T-helper 2 cell treated with Interferon-gamma antibody and Interleukin-4, amounts not matched to agents 5 μg/mL and 100 μg/mL, for 36 hours (primary cell): Measurements from ENCODE around the gene ZNF90.
A peak's percentile ranks its signal among the peaks of the same experiment; 100 is the strongest.
"Not testable (repeated sequence)": the region's sequence is repeated elsewhere in the genome, so short reads cannot be mapped to it uniquely, and the experiment has no call there.

Experiments used
- DNase-seq: peaks from one replicate; pipeline ENCODE4 v3.0.0; 2021; ENCODE audit warnings: low spot score
- H3K27ac Mint-ChIP-seq: one replicate; pipeline ENCODE4 v1.8.0; 2021; ENCODE audit warnings: mild to moderate bottlenecking, mixed read lengths
- H3K27me3 Mint-ChIP-seq: one replicate; pipeline ENCODE4 v1.8.0; 2021; ENCODE audit warnings: low read depth, mixed read lengths
- H3K36me3 Mint-ChIP-seq: one replicate; pipeline ENCODE4 v1.8.0; 2021; ENCODE audit warnings: low read depth, mixed read lengths
- H3K4me1 Mint-ChIP-seq: one replicate; pipeline ENCODE4 v1.8.0; 2021; ENCODE audit warnings: low read depth, mixed read lengths
- H3K4me3 Mint-ChIP-seq: one replicate; pipeline ENCODE4 v1.8.0; 2022; ENCODE audit warnings: mild to moderate bottlenecking, moderate library complexity, mixed read lengths
- H3K9me3 Mint-ChIP-seq: one replicate; pipeline ENCODE4 v1.8.0; 2021; ENCODE audit warnings: mixed read lengths

The ZNF90 gene

DNA sequence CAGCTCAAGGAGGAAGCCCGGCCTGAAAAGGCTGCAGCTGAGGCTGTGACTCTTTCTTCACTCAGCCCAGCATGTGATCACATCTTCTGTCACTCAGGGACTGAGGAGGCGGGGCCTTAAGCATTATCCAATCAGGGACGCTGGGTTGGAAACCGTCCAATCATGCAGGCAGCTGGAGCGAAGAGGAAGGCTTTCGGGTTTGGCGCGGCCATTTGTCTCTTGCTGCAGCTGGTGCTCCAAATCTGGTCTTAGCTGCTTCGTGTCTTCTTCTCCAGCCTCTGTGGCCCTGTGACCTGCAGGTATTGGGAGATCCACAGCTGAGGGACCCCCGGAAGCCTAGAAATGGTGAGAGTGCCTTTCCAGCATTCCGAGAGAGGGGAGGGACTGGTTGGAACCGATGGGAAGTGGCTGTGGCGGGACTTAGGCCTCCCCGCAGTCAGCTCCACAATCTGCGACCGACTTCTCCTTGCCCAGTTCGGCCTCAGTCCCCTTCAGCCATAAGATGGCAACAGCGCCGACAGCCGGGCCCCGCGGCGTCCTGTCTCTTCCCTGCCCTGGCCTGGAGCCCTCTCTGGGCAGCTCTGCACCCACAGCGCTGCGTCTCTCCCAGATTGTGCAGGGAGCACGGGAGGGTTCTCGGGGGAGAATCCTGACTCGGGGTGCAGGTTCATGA is at the start of gene ZNF90:
TSS of gene ZNF90 (plus strand) at position 210 of the 673 bp plus-strand sequence. CDS start at position 343, 133 bp downstream.
- peak; percentile 62 for DNase-seq
- Mint-ChIP-seq H3K4me3 (peak within 1 kb of the TSS; percentile 81), H3K27ac (peak within 1 kb of the TSS; percentile 45), H3K27me3 (no peaks in the 10 kb centered on the region), H3K9me3 (peaks cover 51% of the 10 kb centered on the region), H3K4me1 (peaks cover 2% of the 10 kb centered on the region), H3K36me3 (peaks cover 30% of the 10 kb centered on the region)

DNA sequence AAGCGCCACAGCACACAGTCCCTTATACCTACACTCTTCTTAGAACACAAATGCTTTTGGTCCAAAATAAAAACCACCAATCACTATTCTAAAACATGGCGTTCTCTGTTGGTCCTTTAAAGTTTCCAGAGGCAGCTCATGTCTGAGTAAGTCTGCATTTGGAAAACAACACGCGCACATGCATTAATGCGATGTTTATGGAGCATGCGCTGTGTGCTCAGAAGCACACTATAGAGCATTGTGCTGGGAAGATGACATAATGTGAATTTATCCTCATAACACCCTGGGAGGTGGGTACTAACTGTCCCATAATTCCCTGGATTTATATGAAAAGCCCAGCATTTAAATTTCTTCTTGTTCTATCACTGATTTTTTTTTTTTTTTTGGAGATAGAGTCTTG is 49.2 kb upstream of the ZNF90 start:
- H3K36me3 Mint-ChIP-seq = peaks cover 33% of the 10 kb centered on the region
- no peak overlapping the region for H3K27ac Mint-ChIP-seq
- H3K4me1 Mint-ChIP-seq = no peaks in the 10 kb centered on the region
- H3K4me3 Mint-ChIP-seq = no peak overlapping the region
- no peak for DNase-seq
- no peaks in the 10 kb centered on the region for H3K27me3 Mint-ChIP-seq
- H3K9me3 Mint-ChIP-seq = peaks cover 38% of the 10 kb centered on the region

DNA sequence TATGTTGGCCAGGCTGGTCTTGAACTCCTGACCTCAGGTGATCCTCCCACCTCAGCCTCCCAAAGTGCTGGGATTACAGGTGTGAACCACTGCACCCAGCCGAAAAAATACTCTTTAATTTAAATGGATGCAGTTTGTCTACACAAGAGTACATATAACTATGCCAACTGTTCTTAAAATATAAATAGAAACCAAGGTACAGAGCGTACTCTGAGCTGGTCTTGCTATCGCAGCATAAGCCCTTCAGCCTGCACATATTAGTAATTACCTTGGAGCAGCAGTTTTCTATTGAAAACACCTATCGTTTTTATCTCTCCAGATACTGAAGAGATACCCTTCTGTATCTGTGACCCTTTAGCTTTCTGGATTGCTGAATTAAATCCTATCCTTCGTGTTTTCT is 41.9 kb upstream of the ZNF90 start:
- peaks cover 35% of the 10 kb centered on the region for H3K9me3 Mint-ChIP-seq
- H3K27me3 Mint-ChIP-seq = no peaks in the 10 kb centered on the region
- H3K36me3 Mint-ChIP-seq = peaks cover 22% of the 10 kb centered on the region
- H3K27ac Mint-ChIP-seq = no peak overlapping the region
- H3K4me1 Mint-ChIP-seq = peaks cover 4% of the 10 kb centered on the region
- DNase-seq = no peak
- H3K4me3 Mint-ChIP-seq = no peak overlapping the region

DNA sequence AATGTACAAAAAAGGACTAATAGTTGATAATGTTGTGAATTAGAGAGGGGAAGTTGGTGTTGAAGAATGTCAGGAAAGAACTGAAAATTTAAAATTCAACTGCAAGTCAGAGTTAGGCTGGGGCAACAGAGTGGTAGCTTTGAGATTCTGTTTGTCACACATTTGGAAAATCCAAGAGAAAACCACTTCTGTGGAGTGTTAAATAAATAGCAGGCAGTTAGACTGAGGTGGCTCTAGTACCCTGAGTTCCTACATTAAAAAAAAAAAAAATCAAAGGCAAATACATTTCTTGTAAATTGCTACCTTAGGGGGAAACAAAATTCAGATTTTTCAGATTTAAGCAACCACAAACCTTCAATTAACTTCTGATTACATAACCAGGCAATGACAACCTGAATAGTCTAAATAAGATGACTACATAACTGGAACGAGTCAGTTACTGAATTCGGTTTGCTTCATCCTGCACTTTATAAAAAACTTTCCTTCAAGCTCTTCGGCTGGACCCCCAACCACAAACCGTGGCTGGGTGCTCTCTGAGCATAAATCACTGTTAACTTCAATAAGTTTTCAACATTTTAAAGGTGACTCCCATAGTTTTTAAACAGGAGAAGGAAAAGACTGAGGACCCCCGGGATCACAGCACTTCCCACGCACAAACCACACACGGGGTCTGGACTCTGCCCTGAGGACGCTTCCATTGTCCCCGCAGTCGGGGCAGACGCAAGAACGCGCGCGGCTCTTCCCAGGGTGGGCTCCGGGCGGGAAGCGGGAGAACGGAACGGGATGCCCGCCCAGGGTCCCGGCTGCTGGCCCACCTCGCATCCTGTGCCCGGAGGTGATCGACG is 39.2 kb upstream of the ZNF90 start:
- Mint-ChIP-seq H3K9me3 (peaks cover 20% of the 10 kb centered on the region), H3K27ac (peak overlapping the region; percentile 57), H3K27me3 (no peaks in the 10 kb centered on the region), H3K4me1 (peaks cover 4% of the 10 kb centered on the region), H3K36me3 (peaks cover 13% of the 10 kb centered on the region), H3K4me3 (peak overlapping the region; percentile 93)
- DNase-seq = no peak

DNA sequence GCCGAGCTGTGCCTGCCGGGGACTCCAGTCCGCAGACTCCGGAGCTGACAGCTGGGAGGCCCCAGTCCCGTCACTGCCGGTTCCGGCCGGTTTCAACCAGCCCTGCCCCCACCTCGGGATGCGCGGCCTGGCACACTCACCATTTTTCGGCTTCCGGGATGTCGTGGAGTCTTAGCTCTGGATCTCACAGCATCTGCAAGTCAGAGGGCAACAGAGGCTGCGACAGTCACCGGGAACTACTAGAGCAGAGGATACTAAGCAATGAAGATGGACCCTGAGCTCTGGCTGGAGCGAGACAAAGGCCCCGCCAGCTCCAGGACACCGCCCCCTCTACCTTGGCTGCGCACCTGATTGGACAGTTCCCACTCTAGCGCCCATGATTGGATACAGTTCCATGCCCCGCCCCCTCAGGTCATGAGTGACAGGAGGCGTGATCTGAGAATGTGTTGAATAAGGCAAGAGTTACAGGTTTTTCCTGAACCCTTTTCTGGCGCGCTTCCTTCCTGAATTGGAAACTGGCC is 38.5 kb upstream of the ZNF90 start, which contains the start of gene ZNF682:
TSS of gene ZNF682 (minus strand) at position 303 of the 521 bp plus-strand sequence. CDS start at position 143, 160 bp downstream.
- DNase-seq = peak; percentile 83
- H3K27me3 Mint-ChIP-seq = no peaks in the 10 kb centered on the region
- H3K36me3 Mint-ChIP-seq = peaks cover 7% of the 10 kb centered on the region
- peaks cover 4% of the 10 kb centered on the region for H3K4me1 Mint-ChIP-seq
- peaks cover 14% of the 10 kb centered on the region for H3K9me3 Mint-ChIP-seq
- peak within 1 kb of the TSS; percentile 93 for H3K4me3 Mint-ChIP-seq
- H3K27ac Mint-ChIP-seq = peak within 1 kb of the TSS; percentile 92

DNA sequence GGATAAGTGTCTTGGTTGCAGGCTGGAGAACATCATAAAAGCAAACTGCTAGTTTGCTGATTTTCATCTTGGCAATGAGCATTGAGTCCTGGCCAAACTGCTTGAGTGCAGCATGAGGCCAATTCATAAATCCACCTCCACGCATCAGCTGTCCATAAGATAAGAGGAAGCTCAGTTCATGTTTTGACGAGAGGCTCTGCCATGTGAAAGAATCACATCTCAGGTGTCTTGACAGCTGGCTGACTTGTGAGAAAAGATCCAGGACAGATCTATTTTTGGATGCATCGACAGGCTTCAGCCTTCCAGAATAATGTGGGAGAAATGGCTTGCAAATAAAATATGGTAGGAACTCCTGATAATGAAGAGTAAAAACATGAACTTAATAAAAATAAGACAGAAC is 33.1 kb upstream of the ZNF90 start:
- Mint-ChIP-seq H3K4me1 (no peaks in the 10 kb centered on the region), H3K27ac (no peak overlapping the region), H3K4me3 (no peak overlapping the region), H3K36me3 (no peaks in the 10 kb centered on the region), H3K9me3 (peaks cover 21% of the 10 kb centered on the region), H3K27me3 (no peaks in the 10 kb centered on the region)
- DNase-seq = no peak

DNA sequence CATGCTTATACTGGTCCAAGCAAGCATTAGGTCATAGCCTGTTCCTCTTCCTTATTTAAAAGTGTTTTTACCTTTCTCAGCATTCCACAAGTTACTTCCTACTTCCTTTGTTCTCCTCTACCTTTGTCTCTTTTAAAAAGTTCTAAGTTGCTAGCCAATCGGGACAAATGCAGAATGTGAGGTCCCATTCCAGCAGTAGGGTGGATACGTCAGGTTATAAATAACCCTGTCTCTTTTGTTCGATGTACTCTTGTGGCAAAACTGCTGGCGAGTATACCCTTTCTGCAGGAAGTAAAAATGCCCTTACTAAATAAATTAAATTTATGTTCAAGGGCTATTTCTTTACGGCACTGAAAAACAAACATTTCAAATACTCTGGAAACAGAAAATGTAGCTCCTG is 32.1 kb upstream of the ZNF90 start:
- not testable (repeated sequence) for H3K27me3 Mint-ChIP-seq, DNase-seq, H3K27ac Mint-ChIP-seq, H3K4me1 Mint-ChIP-seq, H3K36me3 Mint-ChIP-seq, H3K4me3 Mint-ChIP-seq
- H3K9me3 Mint-ChIP-seq = peaks cover 31% of the 10 kb centered on the region

DNA sequence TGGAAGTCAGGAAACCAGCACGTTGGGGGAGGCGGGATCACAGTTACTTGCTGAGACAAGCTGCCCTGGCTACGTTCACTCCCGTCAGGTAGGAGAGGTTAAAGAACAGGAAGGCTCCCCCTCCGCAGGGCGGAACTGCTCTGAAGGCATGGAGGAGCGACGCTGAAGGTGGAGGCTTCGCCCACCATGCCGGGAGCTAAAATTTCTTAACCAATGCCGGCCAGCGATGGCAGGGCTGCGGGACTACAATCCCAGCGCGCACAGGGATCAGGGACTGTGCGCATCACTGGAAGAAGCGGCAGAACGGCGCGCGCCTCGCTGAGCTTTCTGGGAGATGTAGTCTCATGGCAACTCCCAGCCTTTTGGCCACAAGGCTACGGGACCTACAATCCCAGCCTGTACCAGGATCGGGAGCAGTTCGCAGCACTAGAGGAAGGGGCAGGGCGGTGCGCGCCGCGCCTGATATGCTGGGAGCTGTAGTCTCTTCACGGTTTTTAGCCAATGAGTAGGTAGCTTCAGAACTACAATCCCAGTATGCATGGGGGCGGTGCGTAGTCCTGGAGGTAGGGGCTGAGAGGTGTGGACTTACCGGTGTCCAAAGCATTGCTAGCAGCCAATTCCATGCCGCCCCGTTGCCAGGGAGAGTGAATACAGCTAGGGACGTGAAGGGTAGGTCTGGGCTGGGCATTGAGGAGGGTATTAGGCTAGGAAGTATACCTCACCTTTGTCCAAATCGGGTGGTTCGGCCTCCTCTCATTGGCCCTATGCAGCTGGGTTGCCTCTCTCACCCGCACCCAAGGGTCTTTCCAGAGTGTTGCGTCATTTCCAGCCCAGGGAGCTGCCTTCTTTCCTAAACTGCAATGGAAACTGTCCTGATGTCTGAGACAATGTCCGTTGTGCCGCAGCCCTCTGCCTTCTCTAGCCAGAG is 25.7 kb upstream of the ZNF90 start:
- Mint-ChIP-seq H3K27ac (peak overlapping the region; percentile 56), H3K9me3 (peaks cover 21% of the 10 kb centered on the region), H3K4me1 (no peaks in the 10 kb centered on the region), H3K4me3 (peak overlapping the region; percentile 90), H3K27me3 (no peaks in the 10 kb centered on the region), H3K36me3 (no peaks in the 10 kb centered on the region)
- peak; percentile 44 for DNase-seq

DNA sequence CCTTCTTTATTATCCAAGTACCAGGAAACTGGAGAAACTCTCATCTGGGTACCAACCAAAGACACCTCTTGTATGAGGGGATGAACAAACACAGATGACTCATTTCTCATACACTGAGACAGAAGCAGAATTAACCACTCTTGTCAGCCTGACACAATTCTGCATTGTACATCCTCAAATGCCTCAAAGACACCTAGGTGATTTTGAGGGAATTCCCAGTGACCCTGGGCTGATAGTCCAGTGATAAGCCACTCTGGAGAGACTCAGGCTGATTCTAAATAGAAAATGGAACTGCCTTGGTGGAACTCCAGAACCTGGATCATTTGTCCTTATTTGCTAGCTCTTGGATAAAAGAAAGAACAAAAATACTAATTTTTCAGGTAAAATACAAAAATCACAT is 19.1 kb upstream of the ZNF90 start:
- H3K27ac Mint-ChIP-seq, H3K4me3 Mint-ChIP-seq, H3K36me3 Mint-ChIP-seq, DNase-seq, H3K4me1 Mint-ChIP-seq, H3K27me3 Mint-ChIP-seq: not testable (repeated sequence)
- H3K9me3 Mint-ChIP-seq = peaks cover 29% of the 10 kb centered on the region

DNA sequence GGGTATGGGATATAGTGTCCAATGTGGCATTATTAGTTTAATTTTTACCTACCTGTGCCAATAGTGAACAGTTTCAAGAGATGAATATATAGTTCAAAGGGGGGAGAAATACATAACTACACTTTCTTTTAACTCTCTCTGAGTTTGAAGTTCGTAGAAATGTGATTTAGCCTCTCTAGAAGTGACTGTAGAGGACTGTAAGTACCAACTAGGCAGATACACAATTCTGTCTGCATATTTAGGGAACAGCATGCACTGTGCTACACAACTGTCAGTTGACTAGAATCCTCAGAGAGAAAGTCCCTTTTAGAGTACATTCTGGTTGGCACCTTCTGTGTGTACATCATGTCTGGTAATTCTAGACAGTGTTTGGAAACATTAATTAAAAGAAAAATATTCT is 17.5 kb upstream of the ZNF90 start:
- no peak for DNase-seq
- H3K9me3 Mint-ChIP-seq = peaks cover 33% of the 10 kb centered on the region
- H3K4me3 Mint-ChIP-seq = no peak overlapping the region
- H3K4me1 Mint-ChIP-seq = no peaks in the 10 kb centered on the region
- no peaks in the 10 kb centered on the region for H3K36me3 Mint-ChIP-seq
- no peak overlapping the region for H3K27ac Mint-ChIP-seq
- no peaks in the 10 kb centered on the region for H3K27me3 Mint-ChIP-seq

DNA sequence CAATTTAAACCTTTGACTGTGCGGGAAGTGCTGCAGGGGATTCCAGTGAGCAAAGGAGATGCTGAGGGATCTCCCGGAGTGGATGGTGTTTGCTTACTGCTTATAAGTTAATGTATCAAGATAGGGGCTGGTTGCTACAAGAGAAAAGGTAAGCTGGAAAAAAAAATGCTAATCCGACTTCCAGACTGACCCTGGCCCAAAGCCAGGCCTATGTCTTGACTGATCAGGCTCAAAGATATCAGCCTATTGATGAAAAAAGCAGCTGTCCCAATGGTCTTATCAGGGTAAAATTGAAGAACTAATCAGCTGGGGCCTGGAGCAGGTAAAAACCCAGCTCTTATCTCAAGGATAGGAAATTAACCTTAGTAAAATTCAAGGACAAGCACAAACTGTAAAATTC is 10.9 kb upstream of the ZNF90 start:
- no peaks in the 10 kb centered on the region for H3K27me3 Mint-ChIP-seq
- H3K4me1 Mint-ChIP-seq = no peaks in the 10 kb centered on the region
- peaks cover 53% of the 10 kb centered on the region for H3K9me3 Mint-ChIP-seq
- no peaks in the 10 kb centered on the region for H3K36me3 Mint-ChIP-seq
- DNase-seq = no peak
- H3K27ac Mint-ChIP-seq = no peak overlapping the region
- no peak overlapping the region for H3K4me3 Mint-ChIP-seq

DNA sequence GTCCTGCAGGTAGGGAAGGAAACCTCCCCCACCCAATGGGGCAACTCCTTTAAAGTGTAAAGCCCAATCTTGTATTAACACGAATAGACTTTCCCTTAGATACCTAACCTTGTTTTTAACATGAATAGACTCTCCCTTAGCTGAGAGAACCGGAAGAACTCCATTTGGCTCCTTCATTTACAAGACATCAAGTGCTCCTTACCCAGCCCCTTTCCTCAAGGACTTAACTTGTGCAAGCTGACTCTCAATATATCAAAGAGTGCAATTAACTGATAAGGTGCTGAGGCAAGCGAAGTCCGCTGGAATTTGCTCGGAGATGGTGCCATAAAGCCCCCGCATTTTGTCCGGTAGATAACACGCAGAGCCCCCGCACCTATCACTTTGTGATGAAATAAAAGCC is 9.9 kb upstream of the ZNF90 start:
- H3K4me1 Mint-ChIP-seq = no peaks in the 10 kb centered on the region
- DNase-seq = no peak
- no peaks in the 10 kb centered on the region for H3K36me3 Mint-ChIP-seq
- H3K9me3 Mint-ChIP-seq = peaks cover 56% of the 10 kb centered on the region
- H3K27me3 Mint-ChIP-seq = no peaks in the 10 kb centered on the region
- no peak overlapping the region for H3K4me3 Mint-ChIP-seq
- no peak overlapping the region for H3K27ac Mint-ChIP-seq

DNA sequence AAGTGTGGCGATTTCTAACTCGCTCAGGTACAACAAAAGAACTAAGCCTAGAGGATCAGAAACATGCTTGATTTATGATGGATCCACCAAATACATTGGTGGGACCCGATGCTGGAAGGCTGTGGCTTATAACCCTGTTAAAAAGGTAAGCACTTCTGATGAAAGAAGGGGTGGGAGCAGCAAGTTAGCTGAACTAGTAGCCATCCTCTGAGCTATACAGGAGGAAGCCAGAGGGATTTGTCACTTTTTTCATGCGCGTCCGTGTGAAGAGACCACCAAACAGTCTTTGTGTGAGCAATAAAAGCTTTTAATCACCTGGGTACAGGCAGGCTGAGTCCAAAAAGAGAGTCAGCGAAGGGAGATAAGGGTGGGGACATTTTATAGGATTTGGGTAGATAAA is 9.2 kb upstream of the ZNF90 start:
- H3K36me3 Mint-ChIP-seq, H3K27me3 Mint-ChIP-seq, H3K27ac Mint-ChIP-seq, DNase-seq, H3K4me3 Mint-ChIP-seq, H3K4me1 Mint-ChIP-seq: not testable (repeated sequence)
- peaks cover 61% of the 10 kb centered on the region for H3K9me3 Mint-ChIP-seq
